NCI-H1092 treated with DMSO at 0.1 percent for 48 hours (cell line): ENCODE results near the gene CABCOCO1.
A peak's percentile ranks its signal among the peaks of the same experiment; 100 is the strongest.

Experiments used
- DNase-seq: peaks from one replicate; lab custom pipeline; 2025; lab: John Stamatoyannopoulos, UW

The CABCOCO1 gene

GRCh38 chr10:61784354-61785133 lies 121.8 kb downstream of the CABCOCO1 start:
- DNase-seq: no peak

- DNase-seq: no peak
Measured at GRCh38 chr10:61785473-61786105, 122.9 kb downstream of the CABCOCO1 start.

DNA sequence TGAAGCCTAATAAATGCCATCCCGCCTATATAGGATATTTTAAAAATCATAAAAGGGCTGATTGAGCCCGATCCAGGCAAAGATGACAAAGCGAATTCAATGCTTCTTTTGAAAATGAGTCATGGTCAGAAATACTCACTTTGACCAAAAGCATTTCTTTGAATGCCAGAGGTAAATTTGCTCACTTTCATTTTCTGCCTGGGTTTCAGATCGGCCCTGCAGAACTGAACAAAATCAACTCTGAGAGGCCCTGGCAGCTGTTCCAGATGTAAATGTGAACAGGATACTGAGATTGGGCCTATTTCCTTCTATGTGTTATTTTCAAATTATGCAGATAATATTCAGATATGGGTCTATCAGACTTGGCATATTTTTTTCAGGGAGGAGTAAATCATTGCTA lies 124.0 kb downstream of the CABCOCO1 start:
- DNase-seq: no peak

GRCh38 chr10:61787170-61787569 lies 124.4 kb downstream of the CABCOCO1 start:
- DNase-seq: no peak

GRCh38 chr10:61789031-61789430 lies 126.3 kb downstream of the CABCOCO1 start:
- DNase-seq: no peak

DNA sequence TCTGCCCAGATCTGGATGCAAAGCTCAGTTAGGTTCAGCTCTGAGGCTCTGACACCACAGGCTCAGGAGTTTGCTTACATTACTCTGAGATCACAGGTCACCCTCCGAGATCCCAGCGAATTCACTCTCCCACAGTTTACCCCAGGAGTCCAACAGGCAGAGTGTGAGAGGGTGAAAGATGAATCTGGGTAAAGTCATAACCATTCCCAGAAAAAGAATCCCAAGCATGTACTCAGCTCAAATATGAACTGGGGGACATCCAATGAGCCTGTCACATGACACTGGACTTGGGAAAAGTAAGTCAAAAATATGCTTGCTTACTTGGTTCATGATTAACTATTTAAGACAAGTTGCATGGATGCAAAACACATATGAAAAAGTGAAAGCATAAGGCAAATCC lies 128.5 kb downstream of the CABCOCO1 start:
- DNase-seq: no peak

DNA sequence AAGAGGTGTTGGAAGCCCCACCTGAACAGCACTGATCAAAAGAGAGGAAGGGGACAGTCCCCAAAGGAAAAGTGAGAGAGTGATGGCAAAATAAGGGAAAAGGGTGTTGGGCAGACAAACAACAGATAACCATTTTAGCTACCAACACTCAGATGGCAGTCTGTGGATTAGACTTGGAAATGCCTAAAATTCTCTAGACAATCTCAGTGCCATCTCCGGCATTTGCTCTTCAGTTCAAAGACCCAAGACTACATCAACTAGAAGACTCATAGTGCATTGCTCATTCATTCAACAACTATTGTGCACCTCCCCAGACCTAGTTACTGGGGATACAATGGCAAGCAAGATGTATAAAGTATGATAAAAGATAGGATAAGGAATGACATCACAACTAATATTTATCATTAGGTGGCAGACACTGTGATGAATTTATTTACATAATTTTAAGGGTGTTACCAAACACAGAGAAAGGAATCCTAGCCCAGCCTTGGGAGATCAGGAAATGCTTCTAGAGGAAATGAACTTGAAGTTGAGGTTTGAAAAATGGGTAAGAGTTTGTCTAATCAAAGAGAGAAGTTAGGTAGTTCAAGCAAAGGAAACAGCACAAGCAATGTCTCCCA lies 129.5 kb downstream of the CABCOCO1 start:
- DNase-seq: no peak

DNA sequence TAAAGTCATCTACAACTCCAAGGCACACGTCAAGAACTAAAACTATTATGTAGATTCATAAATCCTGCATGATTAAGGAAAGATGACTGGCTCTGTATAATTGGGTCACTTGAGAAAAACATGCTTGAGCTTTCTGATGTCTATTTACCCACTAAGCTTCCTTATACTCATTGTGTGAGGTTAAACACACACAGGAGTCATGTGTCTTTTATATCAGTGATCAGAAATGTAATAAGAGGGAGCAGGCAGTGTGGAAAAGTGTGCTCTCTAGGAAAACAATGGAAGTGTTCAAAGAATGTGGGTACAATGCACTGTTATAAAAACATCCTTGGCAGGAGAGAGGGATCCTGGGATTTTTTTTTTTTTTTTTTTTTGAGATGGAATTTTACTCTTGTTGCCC lies 130.2 kb downstream of the CABCOCO1 start:
- DNase-seq: peak; percentile 3

DNA sequence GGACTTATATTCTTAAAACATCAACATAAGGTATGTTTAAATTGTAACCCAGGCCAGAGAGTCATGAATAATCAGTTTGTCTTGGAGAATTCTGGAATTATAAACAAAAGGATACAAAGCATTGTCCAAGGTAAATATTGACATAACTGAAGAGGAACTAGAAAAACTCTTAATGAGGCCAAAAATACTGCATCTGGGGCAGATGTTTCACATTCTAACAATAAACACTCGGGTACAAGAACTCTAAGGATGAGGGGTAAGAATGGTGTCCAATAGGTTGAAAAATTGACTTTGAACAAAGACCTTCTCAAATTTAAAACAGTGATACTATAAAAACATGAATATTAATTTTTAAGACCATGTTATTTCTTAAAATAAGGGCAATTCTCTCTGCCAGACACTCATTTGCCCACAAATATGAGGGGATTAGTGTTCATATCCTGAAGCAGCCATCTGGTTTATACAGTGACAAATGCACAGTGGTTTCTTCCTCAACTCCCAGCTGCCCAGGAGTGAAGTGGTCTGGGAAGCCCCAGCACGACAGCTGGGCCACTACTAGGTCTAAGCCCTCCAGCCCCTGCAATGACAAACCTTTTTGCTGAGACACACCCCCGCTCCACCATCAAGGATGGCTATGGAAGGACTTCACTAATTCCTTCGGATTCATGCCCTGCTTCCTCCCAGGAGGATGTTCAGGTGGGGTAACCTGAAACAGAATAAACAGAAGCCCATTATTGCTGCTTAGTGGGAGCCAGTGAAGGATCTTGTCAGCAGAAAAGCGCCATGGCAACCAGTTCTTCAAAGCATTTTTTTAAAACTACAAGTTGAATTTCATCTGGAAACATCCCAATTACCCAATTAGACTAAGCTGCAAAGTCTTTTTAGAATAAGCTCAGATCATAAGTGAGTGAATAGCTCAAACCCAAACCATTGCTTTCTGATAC lies 131.3 kb downstream of the CABCOCO1 start:
- DNase-seq: peak; percentile 62

- DNase-seq: no peak
Measured at GRCh38 chr10:61795147-61795546, 132.4 kb downstream of the CABCOCO1 start.

- DNase-seq: no peak
Measured at GRCh38 chr10:61795551-61795950, 132.8 kb downstream of the CABCOCO1 start.

DNA sequence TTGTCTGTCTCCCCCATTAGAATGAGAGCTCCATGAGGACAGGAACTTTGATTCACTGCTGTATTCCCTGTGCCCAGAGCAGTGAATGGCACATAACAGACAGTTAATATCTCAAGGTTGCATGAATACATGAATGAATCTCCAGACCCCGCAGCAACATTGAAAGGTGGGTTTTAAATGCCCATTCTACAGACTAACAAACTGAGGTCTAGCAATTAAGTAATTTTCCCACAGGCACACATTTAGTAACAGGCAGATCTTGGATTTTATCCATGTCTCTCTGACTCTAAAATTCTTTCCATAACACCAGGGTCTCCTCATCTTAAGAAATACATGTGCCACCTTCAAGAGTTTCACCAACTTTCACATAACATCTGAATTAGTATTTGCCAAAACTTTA lies 134.1 kb downstream of the CABCOCO1 start:
- no peak for DNase-seq

DNA sequence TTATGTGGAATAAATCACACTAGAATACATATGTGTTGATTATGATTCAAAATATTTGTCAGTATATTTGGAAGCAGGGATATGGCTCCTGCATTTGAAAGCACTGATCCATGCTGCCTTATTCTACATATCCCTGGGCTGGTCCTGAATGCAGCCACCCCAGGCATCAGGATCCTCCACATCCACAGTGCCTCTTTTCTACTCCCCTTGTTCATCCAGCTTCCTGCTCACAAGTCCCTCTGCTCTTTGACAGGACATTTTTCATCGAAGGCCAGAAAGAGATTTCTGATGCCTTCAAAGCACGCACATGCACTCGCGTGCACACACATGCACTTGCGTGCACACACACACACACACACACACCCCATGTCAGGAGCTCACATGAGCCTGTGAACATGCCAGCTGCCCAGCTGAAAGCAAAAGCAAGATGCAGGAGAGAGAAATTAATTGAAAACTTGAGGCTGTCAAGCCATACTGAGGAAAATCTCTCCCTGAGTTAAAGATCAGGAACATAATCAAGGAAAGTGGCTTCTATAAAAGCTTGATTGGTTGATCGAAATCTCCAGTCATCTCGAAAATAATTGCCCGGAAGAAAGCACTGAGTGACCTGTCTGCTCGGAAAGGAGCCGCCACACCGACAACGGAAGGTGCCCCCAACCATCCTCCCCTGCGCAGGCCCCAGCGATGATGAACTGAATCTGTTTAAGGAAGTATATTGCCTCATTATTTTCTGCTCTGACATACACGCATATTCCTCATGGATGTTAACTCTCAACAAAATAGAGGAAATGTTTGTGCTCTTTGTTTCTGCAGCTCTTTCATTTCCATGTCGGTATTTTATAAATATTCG lies 134.8 kb downstream of the CABCOCO1 start:
- DNase-seq: no peak

DNA sequence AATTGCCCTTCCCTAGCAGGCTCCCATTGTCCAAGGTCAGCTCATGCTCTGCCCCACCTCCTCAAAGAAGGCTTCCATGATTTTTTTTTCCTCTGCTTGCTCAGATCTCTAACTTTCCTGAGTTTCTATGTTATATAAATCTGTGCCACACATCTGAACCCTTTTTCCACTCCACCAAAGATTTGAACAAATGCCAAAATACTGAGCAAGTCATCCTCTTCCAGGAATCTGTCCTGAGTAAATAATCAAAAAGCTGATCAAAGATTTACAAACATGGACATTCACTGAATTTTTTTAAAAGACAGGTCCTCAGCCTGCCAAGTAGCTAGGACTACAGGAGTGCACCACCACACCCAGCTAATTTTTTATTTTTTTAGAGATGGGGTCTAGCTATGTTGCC lies 136.0 kb downstream of the CABCOCO1 start:
- no peak for DNase-seq

- no peak for DNase-seq
Measured at GRCh38 chr10:61801484-61801883, 138.8 kb downstream of the CABCOCO1 start.

- no peak for DNase-seq
Measured at GRCh38 chr10:61803269-61803668, 140.5 kb downstream of the CABCOCO1 start.

DNA sequence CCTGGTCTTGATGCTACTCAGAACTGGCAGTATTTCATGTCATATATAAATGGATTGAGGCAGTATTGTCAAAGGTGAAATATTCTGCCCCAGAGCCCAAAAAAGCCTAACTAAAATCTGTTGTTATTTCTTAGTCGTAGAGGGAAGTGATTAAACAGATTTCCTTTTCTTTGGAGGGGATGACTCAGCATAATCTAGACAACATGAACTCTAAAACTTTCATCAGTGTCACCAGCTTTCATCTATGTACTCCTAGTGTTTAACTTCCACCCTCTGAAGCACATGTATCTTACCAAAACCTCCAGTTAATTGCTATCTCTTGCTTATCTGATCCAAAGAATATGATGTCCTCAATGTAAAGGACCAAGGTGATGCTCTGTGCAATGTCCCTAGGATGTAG lies 141.7 kb downstream of the CABCOCO1 start:
- no peak for DNase-seq

DNA sequence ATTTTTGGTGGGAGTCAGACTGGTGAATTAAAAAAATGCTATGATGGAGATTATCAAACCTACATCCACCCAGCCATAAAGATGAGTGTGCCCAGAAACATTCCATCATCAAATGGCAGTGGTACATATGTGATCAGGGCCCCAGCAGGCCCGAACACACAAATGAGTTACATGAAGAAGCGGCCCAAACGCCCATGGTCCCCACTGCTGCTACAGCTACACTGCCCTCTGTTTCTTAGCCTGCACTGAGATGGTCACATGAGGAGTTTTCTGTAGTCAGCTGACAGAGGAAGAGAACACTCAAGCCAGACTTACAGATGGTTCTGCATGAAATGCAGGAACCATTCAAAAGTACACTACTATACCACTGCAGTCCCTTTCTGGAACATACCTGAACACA lies 142.4 kb downstream of the CABCOCO1 start:
- DNase-seq: no peak

GRCh38 chr10:61810263-61810662 lies 147.5 kb downstream of the CABCOCO1 start:
- no peak for DNase-seq

GRCh38 chr10:61812052-61812721 lies 149.5 kb downstream of the CABCOCO1 start:
- DNase-seq: no peak

GRCh38 chr10:61812920-61813319 lies 150.2 kb downstream of the CABCOCO1 start:
- DNase-seq: no peak
